Ovary (tissue), 3 donors: ENCODE data around the gene PSMB7.

ENCODE experiments used
- EP300 ChIP-seq: sonication (generic); formaldehyde crosslinking; IDR thresholded peaks from one replicate; pipeline ENCODE4 v1.6.1; 2017; ENCODE audit warnings: antibody characterized with exemption
- TF ChIP-seq, protein P1 (sequence below), 3 donors: fragments of 450-650 bp in 2 of 3; fragments of 200-600 bp in 1 of 3; IDR thresholded peaks; one replicate each; pipeline versions ENCODE4 v1.5.1 to v1.8.0; 2016 to 2022; ENCODE audit warnings: antibody characterized with exemption in 3 of 3, mild to moderate bottlenecking in 1 of 3
- donor health status: DM: no; HTN: no; CAD: no.

DNA sequence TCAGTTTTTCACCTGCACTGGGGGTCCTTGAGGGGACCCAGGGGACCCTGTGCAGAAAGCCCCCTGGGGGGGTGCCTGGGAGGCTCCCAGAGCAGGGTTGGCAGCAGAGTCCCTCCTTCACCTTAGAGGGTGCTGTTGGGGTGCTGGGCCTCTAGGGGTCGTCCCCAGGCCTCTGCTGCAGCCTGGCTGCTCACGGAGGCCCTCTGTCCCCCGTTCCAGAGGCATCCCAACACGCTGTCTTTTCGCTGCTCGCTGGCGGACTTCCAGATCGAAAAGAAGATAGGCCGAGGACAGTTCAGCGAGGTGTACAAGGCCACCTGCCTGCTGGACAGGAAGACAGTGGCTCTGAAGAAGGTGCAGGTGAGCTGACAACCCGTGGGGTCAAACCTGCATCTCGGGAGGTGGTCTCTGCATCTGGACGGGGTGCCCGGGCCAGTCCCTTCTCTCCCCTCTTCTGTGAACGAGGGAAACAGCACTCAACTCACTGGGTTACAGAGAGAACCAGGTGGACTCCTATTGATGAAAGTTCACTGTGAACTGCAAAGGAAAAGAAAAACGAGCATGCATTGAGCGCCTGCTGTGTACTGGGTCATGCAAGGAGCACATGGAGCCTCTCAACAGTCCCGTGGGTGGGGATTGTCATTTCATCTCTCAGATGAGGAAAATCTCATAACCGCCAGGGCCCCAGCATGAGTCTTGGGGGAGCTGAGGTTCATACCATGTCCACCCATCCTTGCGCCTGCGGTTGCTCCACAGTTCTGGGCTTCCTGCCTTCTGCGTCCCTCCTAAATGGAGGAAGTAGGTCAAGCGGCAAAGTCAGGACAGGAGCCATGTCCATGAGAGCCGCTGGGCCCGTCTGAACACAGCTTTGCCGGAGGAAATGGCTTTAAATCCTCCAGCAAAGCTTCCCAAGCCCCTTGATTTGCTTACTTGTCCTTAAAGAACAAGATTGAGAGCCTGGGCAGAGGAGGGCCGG lies 102.7 kb downstream of the PSMB7 start:
- TF ChIP-seq, protein P1, sequence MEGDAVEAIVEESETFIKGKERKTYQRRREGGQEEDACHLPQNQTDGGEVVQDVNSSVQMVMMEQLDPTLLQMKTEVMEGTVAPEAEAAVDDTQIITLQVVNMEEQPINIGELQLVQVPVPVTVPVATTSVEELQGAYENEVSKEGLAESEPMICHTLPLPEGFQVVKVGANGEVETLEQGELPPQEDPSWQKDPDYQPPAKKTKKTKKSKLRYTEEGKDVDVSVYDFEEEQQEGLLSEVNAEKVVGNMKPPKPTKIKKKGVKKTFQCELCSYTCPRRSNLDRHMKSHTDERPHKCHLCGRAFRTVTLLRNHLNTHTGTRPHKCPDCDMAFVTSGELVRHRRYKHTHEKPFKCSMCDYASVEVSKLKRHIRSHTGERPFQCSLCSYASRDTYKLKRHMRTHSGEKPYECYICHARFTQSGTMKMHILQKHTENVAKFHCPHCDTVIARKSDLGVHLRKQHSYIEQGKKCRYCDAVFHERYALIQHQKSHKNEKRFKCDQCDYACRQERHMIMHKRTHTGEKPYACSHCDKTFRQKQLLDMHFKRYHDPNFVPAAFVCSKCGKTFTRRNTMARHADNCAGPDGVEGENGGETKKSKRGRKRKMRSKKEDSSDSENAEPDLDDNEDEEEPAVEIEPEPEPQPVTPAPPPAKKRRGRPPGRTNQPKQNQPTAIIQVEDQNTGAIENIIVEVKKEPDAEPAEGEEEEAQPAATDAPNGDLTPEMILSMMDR (IDR thresholded peaks at IDR 0.05) = no peak
- TF ChIP-seq EP300 = no peak
